HG03060 (cell line): ENCODE results near the gene CATSPER2.
"Not testable (repeated sequence)": the region's sequence is repeated elsewhere in the genome, so short reads cannot be mapped to it uniquely, and the experiment has no call there.

Experiments
- ATAC-seq: cut with Tn5 transposase; IDR thresholded peaks from one replicate; pipeline ENCODE4 v1.9.1; 2021; ENCODE audit warnings: low read depth, moderate number of reproducible peaks; ENCODE audit not compliant: unreplicated experiment

The CATSPER2 gene

DNA sequence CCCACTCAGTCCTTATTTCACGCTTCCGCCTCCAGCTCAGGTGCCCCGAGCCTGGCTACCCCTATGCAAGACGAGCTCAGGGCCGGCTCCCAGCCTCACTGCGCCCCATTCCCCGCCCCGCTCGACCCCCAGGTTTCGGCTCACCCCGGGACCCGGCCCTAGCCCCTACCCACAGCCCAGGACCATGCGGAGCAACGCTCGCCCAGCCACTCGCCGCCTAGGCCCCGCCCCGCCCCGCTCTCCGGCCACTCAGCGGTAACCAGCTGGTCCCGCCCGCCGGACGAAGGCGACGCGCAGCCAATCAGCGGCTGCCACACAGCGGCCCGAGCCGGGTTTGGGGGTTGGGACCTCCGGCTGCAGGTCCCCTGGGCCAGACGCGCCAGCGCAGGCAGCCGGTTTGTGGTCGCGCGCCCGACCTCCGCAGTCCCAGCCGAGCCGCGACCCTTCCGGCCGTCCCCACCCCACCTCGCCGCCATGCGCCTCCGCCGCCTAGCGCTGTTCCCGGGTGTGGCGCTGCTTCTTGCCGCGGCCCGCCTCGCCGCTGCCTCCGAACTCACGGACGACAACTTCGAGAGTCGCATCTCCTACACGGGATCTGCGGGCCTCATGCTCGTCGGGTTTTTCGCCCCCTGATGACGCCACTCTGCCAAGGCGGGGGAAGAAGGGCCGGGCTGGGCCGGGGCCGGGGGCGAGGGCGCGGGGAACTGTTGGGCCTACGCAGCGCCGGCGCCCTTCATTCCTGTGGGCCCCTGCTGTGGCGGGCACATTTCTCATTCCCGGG is at the start of gene CATSPER2:
Gene CATSPER2 (minus strand): TSS at position 196 of the 781 bp plus-strand sequence. CDS start 783 bp downstream, outside the sequence.
- ATAC-seq: no peak

DNA sequence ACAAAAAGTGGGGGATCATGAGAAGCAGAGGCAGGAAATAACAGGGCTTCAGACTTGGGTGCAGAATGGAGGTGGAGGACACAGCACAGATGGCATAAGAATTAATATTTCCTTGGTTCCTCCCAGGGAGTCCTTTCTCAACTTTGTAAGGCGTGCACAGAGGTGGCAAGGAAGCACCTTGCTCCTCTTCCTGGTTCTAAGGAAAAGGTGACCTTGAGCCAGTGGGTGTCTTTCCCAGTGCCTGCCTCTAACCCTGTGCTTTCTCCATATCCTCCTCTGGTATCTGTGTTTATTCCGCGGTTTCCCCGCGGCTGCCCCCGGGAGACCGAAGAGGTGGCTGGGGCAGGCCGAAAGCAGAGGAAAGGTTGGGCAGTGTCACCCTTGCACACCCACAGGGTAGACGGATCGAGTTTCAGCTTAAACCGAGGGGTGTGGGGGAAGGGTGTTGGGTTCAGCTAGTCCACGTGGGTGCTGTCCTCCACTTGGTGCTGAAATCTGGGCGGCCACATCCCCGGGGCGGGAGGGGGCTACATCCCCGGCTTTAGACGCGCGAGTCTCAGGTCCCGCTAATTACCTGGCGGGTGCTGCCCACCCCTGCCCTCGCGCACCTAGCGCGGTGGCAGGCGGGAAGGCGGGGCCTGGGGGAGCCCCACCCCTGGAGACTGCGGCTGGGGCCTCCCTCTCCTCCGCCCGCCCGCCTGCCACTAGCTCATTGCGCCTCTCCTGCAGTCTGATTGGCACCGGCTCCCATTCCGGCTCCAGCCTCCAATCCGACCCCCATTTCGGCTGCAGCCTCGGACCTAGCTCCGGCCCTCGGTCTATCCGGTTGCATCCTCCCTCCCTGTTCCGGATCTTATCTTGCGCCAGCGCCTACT is 44.7 kb upstream of the CATSPER2 start, which contains the start of gene CKMT1A:
Gene CKMT1A (plus strand): TSS at position 712 of the 875 bp plus-strand sequence. CDS start 192 bp downstream, outside the sequence.
- not testable (repeated sequence) for ATAC-seq

DNA sequence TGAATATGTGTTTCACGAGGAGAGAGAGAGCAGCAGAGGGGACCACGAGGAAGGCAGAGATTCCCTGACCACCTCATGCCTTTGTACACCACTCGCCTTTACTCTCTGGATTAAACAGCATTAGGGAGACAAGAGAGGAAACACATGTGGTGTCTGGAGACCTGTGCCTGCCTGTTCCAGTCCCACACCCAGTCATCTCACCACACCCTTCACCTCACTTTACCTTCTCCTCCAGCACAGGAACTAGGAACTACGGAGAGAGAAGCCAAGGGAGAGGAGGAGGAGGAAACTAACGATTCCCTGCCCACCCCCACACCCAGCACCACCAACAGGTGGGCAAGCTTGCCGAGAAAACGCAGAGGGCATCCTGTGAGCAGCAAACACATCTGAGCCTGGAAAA is 44.0 kb upstream of the CATSPER2 start:
- not testable (repeated sequence) for ATAC-seq

DNA sequence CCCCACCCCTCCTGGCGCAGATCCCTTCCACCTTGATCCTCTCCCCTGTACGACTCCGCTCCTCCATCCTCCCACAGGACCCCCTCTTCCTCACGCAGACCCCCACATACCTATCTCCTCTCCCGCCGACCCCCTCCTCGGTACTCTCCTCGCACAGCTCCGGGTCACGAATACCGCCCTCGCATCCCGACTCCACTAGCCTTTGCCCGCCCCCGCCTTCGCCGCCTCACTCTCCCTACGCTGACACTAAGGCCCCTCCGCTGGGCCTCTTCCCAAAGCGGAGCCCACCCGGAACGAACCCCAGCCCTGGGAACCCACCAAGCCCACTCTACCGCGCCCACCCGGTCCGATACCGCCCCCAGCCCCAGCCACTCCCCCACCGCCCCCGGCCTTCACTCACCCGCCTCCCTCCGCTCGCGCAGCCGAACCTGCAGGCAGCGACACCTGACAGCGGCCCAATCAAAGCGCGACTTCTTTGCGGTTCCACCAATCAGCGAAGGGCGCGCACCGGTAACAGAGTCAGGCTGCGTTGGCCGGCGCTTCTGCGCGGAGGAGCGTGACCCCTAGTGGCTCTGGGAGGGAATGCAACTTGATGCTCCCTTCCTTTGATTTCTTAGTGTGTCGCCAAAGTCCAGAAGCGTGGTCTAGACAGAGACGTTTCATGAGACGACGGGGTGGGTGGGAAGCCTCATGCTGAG is 41.1 kb upstream of the CATSPER2 start:
- ATAC-seq: peak; percentile 91

DNA sequence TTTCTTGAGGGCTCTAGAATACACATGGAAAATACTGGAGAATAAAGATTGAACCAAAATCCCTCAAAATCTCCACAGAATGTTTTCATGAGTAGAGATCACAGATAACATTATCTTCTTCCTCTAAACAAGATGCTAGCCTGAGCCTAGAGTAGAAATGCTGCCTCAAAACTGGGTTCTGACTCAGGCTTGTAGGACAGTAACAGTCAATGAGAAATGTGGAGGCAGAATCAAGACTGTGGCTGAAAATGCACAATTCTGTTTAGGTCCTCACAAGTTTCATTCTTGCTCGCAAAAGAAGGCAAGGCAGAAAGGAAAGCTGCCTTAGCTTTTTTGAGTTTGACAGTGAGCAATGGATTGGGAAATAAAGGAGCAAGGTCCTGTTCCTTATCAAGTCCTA is 25.5 kb upstream of the CATSPER2 start:
- ATAC-seq: not testable (repeated sequence)

DNA sequence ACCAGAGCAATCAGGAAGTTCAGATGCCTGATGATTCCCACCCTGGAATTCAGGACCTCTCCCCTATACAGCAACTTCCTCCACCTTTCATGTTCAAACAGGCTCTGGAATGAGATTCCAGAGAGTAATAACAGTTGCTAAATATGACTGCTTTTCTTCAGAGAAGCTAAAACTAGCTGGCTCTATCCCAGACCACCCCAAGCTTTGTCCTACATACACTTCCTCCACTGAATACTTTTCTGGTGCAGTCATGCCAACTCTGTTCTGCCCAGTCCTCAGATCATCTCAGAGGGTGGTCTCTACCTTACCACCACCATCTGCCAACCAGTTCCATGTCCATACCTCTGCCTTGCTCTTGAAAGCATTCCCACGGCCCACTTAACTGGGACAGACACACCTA is 17.5 kb upstream of the CATSPER2 start:
- ATAC-seq: not testable (repeated sequence)

DNA sequence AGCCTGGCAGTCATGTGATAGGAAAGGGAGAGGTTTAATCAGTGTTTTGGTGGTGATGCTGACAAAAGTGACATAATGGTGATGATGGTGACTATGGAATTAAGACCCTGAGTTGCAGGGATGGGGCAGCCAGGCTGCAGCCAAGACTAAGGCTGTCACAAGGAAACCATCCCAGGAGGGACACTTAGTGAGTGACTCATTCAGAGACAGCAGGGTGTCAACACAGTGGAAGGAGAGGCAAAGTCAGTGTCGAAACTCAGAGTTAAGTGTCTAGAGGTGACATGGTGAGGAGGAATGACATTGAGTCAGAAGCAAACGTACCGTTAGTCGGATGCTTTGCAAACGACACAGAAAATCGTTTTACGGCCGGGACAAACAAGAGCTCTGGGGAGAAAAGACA is 14.7 kb upstream of the CATSPER2 start:
- not testable (repeated sequence) for ATAC-seq

DNA sequence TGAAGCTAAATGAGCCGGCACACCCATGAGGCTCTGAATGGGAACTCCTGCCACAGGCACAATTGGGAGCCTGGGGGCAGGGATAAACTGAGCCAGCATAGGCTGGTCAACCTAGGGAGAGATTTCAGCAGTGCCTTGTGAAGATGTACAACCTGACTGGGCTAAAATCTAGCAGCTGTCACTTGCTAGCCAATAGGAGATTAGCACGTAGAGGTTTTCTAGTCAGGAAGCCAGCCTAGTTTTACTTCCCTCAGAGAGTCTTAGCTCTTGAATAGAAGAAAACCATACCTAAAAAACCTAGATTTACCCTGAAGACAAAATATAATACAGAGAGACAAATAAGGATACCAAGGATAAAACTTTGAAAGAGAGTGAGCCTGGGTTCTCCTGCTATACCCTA is 13.6 kb upstream of the CATSPER2 start:
- ATAC-seq: not testable (repeated sequence)

DNA sequence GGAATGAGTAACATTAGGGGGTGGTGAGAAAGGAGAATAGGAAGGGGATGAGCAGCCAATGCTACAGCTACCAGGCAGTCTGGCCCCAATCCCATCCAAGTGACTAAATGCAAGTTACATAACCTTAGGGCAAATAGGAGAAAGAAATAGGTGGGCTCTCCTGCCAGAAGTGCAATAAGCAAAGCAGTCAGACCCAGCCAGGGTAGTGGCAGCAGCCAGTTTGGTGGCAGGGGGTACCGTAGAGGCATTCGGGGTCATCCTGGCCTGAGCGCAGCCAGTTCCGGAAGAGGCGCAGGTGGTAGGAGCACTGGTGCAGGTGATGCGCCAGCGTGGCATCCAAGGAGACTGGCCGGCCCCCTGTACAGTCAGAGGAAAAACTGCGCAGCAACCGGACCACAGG is 11.1 kb upstream of the CATSPER2 start:
- ATAC-seq: not testable (repeated sequence)

DNA sequence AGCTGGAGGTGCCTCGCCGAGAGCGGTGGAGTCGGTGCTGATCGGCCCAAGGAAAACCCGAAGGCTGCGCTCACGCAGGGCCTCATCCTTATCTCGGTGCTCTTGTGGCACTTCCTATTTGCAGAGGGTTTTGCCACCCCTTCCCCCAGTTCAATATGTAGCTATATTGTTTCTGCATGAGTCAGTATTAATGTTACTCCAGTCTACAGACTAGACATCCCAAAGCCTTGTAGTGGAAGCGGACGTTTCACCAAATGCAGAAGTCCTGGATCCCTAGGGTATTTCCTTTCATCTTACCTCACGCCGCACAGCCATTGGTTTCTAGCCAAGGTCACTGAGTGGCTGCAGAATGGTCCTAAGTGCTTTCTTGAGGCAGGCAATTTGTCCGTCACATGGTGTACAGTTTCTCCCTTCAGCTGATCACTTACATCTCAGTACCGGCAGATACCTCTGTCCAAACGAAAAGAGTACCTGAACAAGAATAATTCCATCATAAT is 834 bp upstream of the CATSPER2 start:
- not testable (repeated sequence) for ATAC-seq

DNA sequence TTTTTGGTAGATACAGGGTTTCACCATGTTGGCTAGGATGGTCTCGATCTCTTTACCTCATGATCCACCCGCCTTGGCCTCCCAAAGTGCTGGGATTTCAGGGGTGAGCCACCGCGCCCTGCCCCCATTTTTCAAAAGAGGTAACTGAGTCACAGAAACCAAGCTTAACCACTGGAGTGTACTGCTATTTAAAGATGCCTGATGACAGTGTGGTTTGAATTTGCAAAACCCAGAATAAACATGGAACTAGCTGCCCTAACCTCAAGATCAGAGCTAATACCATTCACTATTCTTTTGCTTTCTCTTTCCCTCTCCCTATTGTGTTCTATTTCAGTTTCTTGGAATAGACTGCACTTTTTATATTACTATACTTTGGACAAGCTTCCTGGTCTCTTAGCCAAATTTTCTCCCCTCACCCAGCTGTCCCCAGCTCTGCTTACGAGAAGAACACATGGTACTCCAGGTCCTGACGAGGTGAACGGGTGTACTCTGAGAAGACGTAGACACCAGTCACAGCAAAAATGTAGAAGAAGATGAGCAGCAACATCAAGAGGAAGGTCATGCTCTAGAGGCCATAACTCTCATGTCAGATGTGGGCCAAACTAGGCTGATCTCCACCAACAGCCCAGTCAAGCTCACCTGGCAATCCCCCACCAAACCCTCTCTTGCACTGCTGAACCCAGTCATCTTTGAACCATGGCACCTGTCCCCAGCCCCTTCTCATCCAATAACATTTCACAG is 10.0 kb downstream of the CATSPER2 start:
- ATAC-seq: not testable (repeated sequence)

DNA sequence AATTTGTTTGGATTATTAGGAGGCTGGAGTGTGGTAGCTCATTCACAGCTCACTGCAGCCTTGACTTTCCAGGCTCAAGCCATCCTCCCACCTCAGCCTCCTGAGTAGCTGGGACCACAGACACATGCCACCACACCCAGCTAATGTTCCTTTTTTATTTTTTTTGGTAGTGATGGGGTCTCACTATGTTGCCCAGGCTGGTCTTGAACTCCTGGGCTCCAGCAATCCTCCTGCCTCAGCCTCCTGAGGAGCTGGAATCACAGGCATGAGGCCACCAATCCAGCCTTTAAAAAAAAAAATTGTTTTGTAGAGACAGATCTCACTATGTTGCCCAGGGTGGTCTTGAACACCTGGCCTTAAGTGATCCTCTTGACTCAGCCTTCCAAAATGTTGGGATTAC is 21.7 kb downstream of the CATSPER2 start:
- ATAC-seq: not testable (repeated sequence)

DNA sequence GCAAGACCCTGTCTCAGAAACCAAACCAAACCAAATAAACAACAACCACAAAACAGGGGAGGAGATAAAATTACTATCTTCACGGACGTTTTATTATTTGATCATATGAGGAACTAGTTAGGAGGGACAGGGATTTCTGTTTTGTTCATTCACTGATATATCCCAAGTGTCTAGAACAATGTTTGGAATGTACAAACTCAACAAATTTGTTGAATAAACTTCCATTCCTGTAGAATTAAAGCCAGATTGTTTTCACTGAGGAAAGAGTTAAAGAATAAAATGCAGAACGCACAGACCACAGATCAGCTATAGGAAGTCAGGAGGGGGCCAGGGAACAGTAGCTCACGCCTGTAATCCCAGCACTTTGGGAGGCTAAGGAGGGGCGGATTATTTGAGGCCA is 23.5 kb downstream of the CATSPER2 start:
- no peak for ATAC-seq

DNA sequence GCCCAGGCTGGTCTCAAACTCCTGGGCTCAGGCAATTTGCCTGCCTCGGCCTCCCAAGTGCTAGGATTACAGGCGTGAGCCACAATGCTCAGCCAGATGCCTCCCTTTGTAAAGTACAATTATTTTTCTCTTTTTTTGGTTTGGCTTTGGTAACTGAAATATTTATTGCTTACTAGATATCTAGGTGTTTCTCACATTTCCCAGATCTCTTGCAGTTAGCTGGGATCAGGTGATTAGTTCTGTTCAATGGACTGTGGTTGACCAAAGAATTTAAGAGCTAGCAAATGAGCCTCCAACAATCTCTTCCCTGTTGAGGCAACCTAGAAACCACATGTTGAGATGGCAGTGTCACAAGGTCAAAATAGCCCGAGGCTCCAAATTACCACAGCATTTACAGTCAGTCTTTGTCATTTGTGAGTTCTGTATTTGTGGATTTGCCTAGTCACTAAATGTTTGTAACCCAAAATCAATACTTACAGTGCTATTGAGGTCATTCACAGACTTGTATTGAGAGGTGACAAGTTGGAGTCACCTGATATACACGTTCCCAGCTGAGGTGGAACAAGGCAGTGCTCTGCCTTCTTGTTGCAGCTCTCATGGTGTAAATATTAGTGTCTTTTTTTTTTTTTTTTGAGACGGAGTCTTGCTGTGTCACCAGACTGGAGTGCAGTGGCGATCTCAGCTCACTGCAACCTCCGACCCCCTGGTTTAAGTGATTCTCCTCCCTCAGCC is 26.4 kb downstream of the CATSPER2 start:
- not testable (repeated sequence) for ATAC-seq

DNA sequence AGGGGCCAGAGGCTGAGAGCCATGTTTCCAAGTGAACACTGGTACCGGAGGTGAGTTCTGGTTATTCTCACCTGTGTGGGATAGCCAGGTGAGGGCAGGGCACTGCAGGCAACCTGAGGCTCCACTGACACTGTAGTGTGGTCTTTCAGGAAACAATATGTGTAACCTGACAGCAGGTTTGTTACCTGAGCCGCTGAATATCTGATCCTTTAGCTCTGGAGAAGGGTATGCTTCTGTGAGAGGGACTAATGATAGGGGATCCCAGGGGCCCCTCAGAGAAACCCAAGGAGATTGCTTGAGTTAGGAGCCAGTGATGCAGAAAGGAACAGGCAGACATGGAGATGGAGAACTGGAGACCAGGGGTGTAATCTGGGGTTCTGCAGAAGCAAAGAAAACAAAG is 29.9 kb downstream of the CATSPER2 start, which contains the start of gene STRC:
Gene STRC (minus strand): TSS at position 101 of the 400 bp plus-strand sequence. CDS start 78 bp downstream, at position 23.
- ATAC-seq: not testable (repeated sequence)

DNA sequence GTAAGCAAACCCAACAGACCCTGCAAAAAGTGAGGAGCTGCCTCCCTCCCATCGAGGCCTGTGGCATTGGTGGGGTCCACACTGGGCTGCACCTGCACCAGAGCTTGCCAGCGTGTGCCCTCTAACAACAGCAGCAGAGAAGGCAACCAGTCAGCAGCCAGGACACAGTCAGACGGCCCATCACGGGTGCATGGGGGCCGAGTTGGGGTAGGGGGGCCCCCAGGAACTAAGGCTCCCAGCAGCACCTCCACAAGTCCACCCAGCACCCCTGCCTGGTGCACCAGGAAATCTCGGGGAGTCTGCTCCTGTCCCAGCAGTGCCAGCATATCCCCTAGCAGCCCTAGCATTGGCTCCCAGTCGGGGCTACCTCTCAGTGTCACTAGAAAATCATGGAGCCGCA is 30.9 kb downstream of the CATSPER2 start:
- not testable (repeated sequence) for ATAC-seq

DNA sequence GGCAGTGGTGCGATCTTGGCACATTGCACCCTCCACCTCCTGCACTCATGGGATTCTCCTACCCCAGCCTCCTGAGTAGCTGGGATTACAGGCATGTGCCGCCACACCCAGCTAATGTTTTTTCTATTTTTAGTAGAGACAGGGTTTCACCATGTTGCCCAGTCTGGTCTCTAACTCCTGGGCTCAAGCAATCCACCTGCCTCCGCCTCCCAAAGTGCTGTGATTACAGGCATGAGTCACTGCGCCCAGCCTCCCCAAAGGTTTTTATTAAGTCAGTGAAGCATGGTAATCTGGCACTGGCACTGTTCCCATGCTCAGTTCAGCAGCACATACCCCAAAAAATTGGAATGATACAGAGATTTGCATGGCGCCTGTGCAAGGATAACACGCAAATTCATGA is 46.4 kb downstream of the CATSPER2 start:
- not testable (repeated sequence) for ATAC-seq

DNA sequence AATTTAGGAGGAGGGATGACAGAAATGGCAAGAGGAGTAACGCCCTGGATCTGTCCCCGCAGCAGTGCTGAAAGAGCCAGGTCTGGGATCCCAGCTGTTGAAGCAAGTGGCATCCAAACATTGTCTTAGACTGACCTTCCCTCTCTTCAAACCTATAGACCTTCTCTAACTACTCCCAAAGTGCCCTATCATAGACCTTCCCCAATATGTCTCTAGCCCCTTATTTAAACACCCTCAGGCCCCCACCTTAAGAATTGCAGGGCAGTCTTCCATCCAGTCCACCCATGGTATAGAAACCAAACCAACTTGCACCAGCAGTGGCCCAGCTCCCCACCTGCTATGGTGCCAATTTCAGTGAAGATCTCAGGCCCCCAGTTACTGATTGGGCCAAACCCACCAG is 48.4 kb downstream of the CATSPER2 start:
- ATAC-seq: not testable (repeated sequence)

DNA sequence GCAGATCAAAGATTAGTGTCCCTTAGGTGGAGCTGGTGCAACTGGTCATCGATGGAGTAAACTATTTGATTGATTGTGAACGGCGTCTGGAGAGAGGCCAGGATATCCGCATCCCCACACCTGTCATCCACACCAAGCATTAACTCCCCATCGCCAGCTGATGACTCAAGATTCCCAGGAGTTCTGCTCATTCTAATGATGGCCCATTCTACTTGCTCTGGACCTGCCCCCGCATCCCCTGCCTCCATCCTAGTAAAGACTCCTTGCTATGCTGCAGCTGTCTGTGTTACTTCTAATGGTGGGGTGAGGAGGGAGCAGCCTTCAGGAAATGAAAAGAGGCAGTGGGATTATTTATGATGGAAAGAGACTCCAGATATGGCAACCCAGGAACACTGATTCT is 49.5 kb downstream of the CATSPER2 start:
- ATAC-seq: not testable (repeated sequence)
